ENCODE data around the gene SHISA4. TPM values are rescaled to one million over a fixed set of nuclear protein-coding genes. Genes with fewer than 3 reads are reported as not detected.

SHISA4 gene
- polyA plus RNA-seq, 4 donors: 0.45 to 7.9 (median 4.2) TPM

- Histone ChIP-seq H3K4me1 (ENCODE audit: control insufficient read depth in 3 of 3, insufficient read depth in 2 of 3, low read depth in 1 of 3, low read length in 2 of 3) (peaks cover 0 to 12% (median 0%) of the 10 kb centered on the region in 3 donors), H3K27me3 (ENCODE audit: control insufficient read depth in 3 of 3, insufficient read depth in 3 of 3, low read length in 3 of 3) (peaks cover 0 to 48% (median 0%) of the 10 kb centered on the region in 3 donors), H3K27ac (ENCODE audit: low read depth in 1 of 3, low read length in 2 of 3) (no peak overlapping the region), H3K36me3 (ENCODE audit: control insufficient read depth in 3 of 3, insufficient read depth in 2 of 3, low read depth in 1 of 3, low read length in 3 of 3) (no peaks in the 10 kb centered on the region), H3K4me3 (ENCODE audit: low read depth in 1 of 3, low read length in 3 of 3) (no peak overlapping the region), H3K9me3 (ENCODE audit: control insufficient read depth in 2 of 2, insufficient read depth in 1 of 2, low read depth in 1 of 2, low read length in 1 of 2) (no peaks in the 10 kb centered on the region)
- WGBS, 3 donors: 14 to 45% (median 17%) methylated on average over 1 of the region's 1 CpG
- FAIRE-seq: no peak
- no peak for DNase-seq
These were observed 4.3 kb upstream of the SHISA4 start for GRCh38 chr1:201884425-201884824.

- no peak overlapping the region for H3K27ac ChIP-seq (ENCODE audit: low read depth in 1 of 3, low read length in 2 of 3)
- WGBS, 3 donors: 83 to 90% (median 84%) methylated on average over 6 of the region's 6 CpGs
- DNase-seq (no peak), FAIRE-seq (no peak)
- peaks cover 0 to 57% (median 2%) of the 10 kb centered on the region in 3 donors for H3K27me3 ChIP-seq (ENCODE audit: control insufficient read depth in 3 of 3, insufficient read depth in 3 of 3, low read length in 3 of 3)
- H3K4me1 ChIP-seq (ENCODE audit: control insufficient read depth in 3 of 3, insufficient read depth in 2 of 3, low read depth in 1 of 3, low read length in 2 of 3): peaks cover 0 to 15% (median 0%) of the 10 kb centered on the region in 3 donors
- H3K36me3 ChIP-seq (ENCODE audit: control insufficient read depth in 3 of 3, insufficient read depth in 2 of 3, low read depth in 1 of 3, low read length in 3 of 3): no peaks in the 10 kb centered on the region
- no peak overlapping the region for H3K4me3 ChIP-seq (ENCODE audit: low read depth in 1 of 3, low read length in 3 of 3)
- no peaks in the 10 kb centered on the region for H3K9me3 ChIP-seq (ENCODE audit: control insufficient read depth in 2 of 2, insufficient read depth in 1 of 2, low read depth in 1 of 2, low read length in 1 of 2)
These were observed 3.1 kb upstream of the SHISA4 start for GRCh38 chr1:201885531-201886075.

DNA sequence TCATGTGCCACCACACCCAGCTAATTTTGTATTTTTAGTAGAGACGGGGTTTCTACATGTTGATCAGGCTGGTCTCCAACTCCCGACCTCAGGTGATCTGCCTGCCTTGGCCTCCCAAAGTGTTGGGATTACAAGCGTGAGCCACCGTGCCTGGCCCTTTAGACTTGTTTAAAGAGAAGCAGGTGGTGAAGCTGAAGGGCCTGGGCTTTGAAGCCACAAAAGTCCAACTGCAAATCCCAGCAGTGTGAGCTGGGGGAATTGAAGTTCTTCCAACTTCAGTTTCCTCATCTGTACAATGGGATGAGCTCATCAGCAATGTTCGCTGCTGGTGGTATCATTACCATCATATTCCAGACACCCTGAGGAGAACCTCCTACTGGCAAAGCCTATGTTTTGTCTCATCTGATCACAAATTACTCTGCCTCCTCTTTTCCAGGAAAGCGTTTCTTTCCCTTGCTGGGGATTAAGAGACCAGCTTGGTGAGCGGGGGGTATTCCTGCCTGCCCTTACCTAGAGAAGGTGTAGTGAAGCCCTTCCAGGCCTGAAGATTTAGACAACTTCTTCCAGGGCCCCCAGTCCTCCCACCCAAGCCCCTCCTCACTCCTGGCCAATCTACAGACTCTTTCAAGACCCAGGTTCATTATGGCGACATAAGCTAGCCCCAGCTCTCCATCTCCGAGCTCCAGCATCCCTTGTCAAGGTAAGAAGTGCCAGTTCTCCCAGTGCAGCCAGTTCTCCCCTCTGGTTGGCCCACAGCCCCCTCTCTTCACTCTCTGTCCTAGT, 2.4 kb upstream of the SHISA4 start:
- H3K27ac ChIP-seq (ENCODE audit: low read depth in 1 of 3, low read length in 2 of 3): no peak overlapping the region
- no peaks in the 10 kb centered on the region for H3K36me3 ChIP-seq (ENCODE audit: control insufficient read depth in 3 of 3, insufficient read depth in 2 of 3, low read depth in 1 of 3, low read length in 3 of 3)
- H3K27me3 ChIP-seq (ENCODE audit: control insufficient read depth in 3 of 3, insufficient read depth in 3 of 3, low read length in 3 of 3): peaks cover 0 to 63% (median 2%) of the 10 kb centered on the region in 3 donors
- 80 to 88% (median 81%) methylated on average over 9 of the region's 9 CpGs for WGBS, 3 donors
- peaks cover 0 to 15% (median 0%) of the 10 kb centered on the region in 3 donors for H3K4me1 ChIP-seq (ENCODE audit: control insufficient read depth in 3 of 3, insufficient read depth in 2 of 3, low read depth in 1 of 3, low read length in 2 of 3)
- no peak for DNase-seq
- H3K9me3 ChIP-seq (ENCODE audit: control insufficient read depth in 2 of 2, insufficient read depth in 1 of 2, low read depth in 1 of 2, low read length in 1 of 2): no peaks in the 10 kb centered on the region
- H3K4me3 ChIP-seq (ENCODE audit: low read depth in 1 of 3, low read length in 3 of 3): no peak overlapping the region
- no peak for FAIRE-seq

- Histone ChIP-seq H3K27ac (ENCODE audit: low read depth in 1 of 3, low read length in 2 of 3) (no peak overlapping the region), H3K9me3 (ENCODE audit: control insufficient read depth in 2 of 2, insufficient read depth in 1 of 2, low read depth in 1 of 2, low read length in 1 of 2) (no peaks in the 10 kb centered on the region), H3K36me3 (ENCODE audit: control insufficient read depth in 3 of 3, insufficient read depth in 2 of 3, low read depth in 1 of 3, low read length in 3 of 3) (peaks cover 0 to 4% (median 0%) of the 10 kb centered on the region in 3 donors), H3K4me1 (ENCODE audit: control insufficient read depth in 3 of 3, insufficient read depth in 2 of 3, low read depth in 1 of 3, low read length in 2 of 3) (peaks cover 0 to 15% (median 0%) of the 10 kb centered on the region in 3 donors), H3K27me3 (ENCODE audit: control insufficient read depth in 3 of 3, insufficient read depth in 3 of 3, low read length in 3 of 3) (peaks cover 0 to 68% (median 2%) of the 10 kb centered on the region in 3 donors), H3K4me3 (ENCODE audit: low read depth in 1 of 3, low read length in 3 of 3) (no peak overlapping the region)
- WGBS, 3 donors: 62 to 81% (median 76%) methylated on average over 5 of the region's 5 CpGs
- no peak for DNase-seq
- no peak for FAIRE-seq
These were observed 1.4 kb upstream of the SHISA4 start for GRCh38 chr1:201887116-201887866.

GRCh38 chr1:201889090-201889968, 631 bp downstream of the SHISA4 start:
- WGBS, 3 donors: 19 to 24% (median 21%) methylated on average over 28 to 33 of the region's 33 CpGs
- no peak for FAIRE-seq
- Histone ChIP-seq H3K9me3 (ENCODE audit: control insufficient read depth in 2 of 2, insufficient read depth in 1 of 2, low read depth in 1 of 2, low read length in 1 of 2) (no peaks in the 10 kb centered on the region), H3K27ac (ENCODE audit: low read depth in 1 of 3, low read length in 2 of 3) (no peak overlapping the region), H3K4me3 (ENCODE audit: low read depth in 1 of 3, low read length in 3 of 3) (peak overlapping the region; percentile 55 to 58 (median 58)), H3K27me3 (ENCODE audit: control insufficient read depth in 3 of 3, insufficient read depth in 3 of 3, low read length in 3 of 3) (peaks cover 0 to 69% (median 2%) of the 10 kb centered on the region in 3 donors), H3K36me3 (ENCODE audit: control insufficient read depth in 3 of 3, insufficient read depth in 2 of 3, low read depth in 1 of 3, low read length in 3 of 3) (peaks cover 0 to 4% (median 0%) of the 10 kb centered on the region in 3 donors), H3K4me1 (ENCODE audit: control insufficient read depth in 3 of 3, insufficient read depth in 2 of 3, low read depth in 1 of 3, low read length in 2 of 3) (peaks cover 0 to 15% (median 0%) of the 10 kb centered on the region in 3 donors)
- no peak for DNase-seq

DNA sequence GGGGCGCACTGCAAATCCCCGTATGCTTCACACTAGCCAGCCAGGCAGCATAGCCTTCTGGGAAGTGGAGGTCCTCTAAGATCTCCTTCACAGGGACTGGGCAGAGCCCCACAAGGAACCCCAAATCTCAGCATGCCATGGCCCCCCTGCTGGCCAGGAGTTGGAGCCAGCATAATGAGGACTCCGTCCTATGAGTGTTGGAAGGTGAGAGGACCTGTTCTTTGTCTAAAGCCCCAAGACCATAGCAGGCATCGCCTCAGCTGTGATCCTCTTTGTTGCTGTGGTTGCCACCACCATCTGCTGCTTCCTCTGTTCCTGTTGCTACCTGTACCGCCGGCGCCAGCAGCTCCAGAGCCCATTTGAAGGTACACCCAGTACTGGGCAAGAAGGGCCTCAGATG, 1.5 kb downstream of the SHISA4 start:
- no peak for DNase-seq
- peaks cover 0 to 4% (median 0%) of the 10 kb centered on the region in 3 donors for H3K36me3 ChIP-seq (ENCODE audit: control insufficient read depth in 3 of 3, insufficient read depth in 2 of 3, low read depth in 1 of 3, low read length in 3 of 3)
- FAIRE-seq: no peak
- WGBS, 3 donors: 86 to 90% (median 89%) methylated on average over 7 of the region's 7 CpGs
- H3K4me1 ChIP-seq (ENCODE audit: control insufficient read depth in 3 of 3, insufficient read depth in 2 of 3, low read depth in 1 of 3, low read length in 2 of 3): peaks cover 0 to 15% (median 0%) of the 10 kb centered on the region in 3 donors
- no peak overlapping the region for H3K27ac ChIP-seq (ENCODE audit: low read depth in 1 of 3, low read length in 2 of 3)
- H3K4me3 ChIP-seq (ENCODE audit: low read depth in 1 of 3, low read length in 3 of 3): no peak overlapping the region
- H3K27me3 ChIP-seq (ENCODE audit: control insufficient read depth in 3 of 3, insufficient read depth in 3 of 3, low read length in 3 of 3): peaks cover 0 to 62% (median 2%) of the 10 kb centered on the region in 3 donors
- no peaks in the 10 kb centered on the region for H3K9me3 ChIP-seq (ENCODE audit: control insufficient read depth in 2 of 2, insufficient read depth in 1 of 2, low read depth in 1 of 2, low read length in 1 of 2)

DNA sequence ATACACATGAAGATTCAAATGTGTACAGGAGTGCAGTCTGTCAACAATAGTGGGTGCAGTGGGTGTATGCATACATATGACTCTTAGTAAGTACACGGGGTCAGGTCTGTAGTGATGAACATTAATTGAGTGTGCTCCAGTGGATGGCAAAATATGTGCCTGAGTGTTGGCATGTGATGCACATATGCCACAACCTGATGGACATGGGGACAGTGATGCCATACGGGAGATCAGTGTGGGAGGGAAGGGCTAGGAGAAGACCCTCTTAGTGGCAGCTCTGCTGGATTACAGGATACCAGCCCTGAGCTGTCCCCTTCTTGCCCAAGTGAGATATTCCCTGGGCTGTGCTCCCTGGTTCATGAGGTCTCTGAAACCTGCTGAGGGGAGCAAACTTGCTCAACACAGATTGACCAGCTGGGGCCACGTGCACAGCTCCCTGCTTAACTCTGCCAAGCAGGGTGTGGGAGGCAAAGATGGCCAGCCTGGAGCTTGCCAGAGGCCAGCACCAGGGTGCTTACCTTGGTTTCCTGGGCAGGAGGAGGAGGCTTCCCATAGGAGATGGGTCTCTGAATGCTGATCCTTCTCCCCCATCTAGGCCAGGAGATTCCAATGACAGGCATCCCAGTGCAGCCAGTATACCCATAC, 2.2 kb downstream of the SHISA4 start:
- Histone ChIP-seq H3K27ac (ENCODE audit: low read depth in 1 of 3, low read length in 2 of 3) (no peak overlapping the region), H3K9me3 (ENCODE audit: control insufficient read depth in 2 of 2, insufficient read depth in 1 of 2, low read depth in 1 of 2, low read length in 1 of 2) (no peaks in the 10 kb centered on the region), H3K36me3 (ENCODE audit: control insufficient read depth in 3 of 3, insufficient read depth in 2 of 3, low read depth in 1 of 3, low read length in 3 of 3) (peaks cover 0 to 4% (median 0%) of the 10 kb centered on the region in 3 donors), H3K27me3 (ENCODE audit: control insufficient read depth in 3 of 3, insufficient read depth in 3 of 3, low read length in 3 of 3) (peaks cover 0 to 55% (median 2%) of the 10 kb centered on the region in 3 donors), H3K4me1 (ENCODE audit: control insufficient read depth in 3 of 3, insufficient read depth in 2 of 3, low read depth in 1 of 3, low read length in 2 of 3) (peaks cover 0 to 15% (median 0%) of the 10 kb centered on the region in 3 donors), H3K4me3 (ENCODE audit: low read depth in 1 of 3, low read length in 3 of 3) (no peak overlapping the region)
- no peak for FAIRE-seq
- no peak for DNase-seq
- WGBS, 3 donors: 47 to 78% (median 77%) methylated on average over 3 of the region's 3 CpGs
